H1 (cell line): Measurements from ENCODE around the gene BCAS3. TPM values are rescaled to one million over a fixed set of nuclear protein-coding genes. Genes with fewer than 3 reads are reported as not detected.

Source experiments
- CTCF ChIA-PET: fragments of 300-600 bp; sonication (Branson Sonifier 250); formaldehyde crosslinking; loops from one replicate; lab custom pipeline; 2021; ENCODE audit not compliant: partially characterized antibody; lab: Charles Lee
- POLR2A ChIA-PET: fragments of 300-600 bp; sonication (Branson Sonifier 250); formaldehyde crosslinking; loops from one replicate; lab custom pipeline; 2021; ENCODE audit warnings: inconsistent platforms; ENCODE audit not compliant: partially characterized antibody; lab: Charles Lee
- DNase-seq, 2 experiments: peaks; one replicate each; pipeline versions ENCODE4 v3.0.0 to v3.0.0-alpha.2; 2010 to 2022; ENCODE audit warnings: low spot score in 2 of 2, low read depth in 1 of 2, mixed read lengths in 1 of 2
- FAIRE-seq: peaks from 2 replicates; lab custom pipeline; 2011; peaks lifted over from hg19 to GRCh38; lab: Jason Lieb, UNC
- H2AFZ ChIP-seq: 2 replicates; pipeline ENCODE4 v1.8.1; 2012; ENCODE audit warnings: low read length, inconsistent platforms
- H2AK5ac ChIP-seq: 2 replicates; pipeline ENCODE4 v1.6.1; 2013; ENCODE audit warnings: low read depth, low read length
- H2BK120ac ChIP-seq: replicated peaks from 2 replicates; pipeline ENCODE3; 2013; ENCODE audit warnings: low read depth, low read length, inconsistent platforms
- H2BK12ac ChIP-seq: 2 replicates; pipeline ENCODE4 v1.6.1; 2013; ENCODE audit warnings: low read depth, low read length
- H2BK15ac ChIP-seq: 2 replicates; pipeline ENCODE4 v1.6.1; 2013; ENCODE audit warnings: low read length
- H2BK20ac ChIP-seq: 2 replicates; pipeline ENCODE4 v1.6.1; 2013; ENCODE audit warnings: low read length
- H2BK5ac ChIP-seq: 2 replicates; pipeline ENCODE4 v1.6.1; 2013; ENCODE audit warnings: low read depth, low read length
- H3K14ac ChIP-seq: 2 replicates; pipeline ENCODE4 v1.6.1; 2013; ENCODE audit warnings: inconsistent platforms; ENCODE audit not compliant: insufficient read length
- H3K18ac ChIP-seq: 2 replicates; pipeline ENCODE4 v1.6.1; 2013; ENCODE audit warnings: low read length; ENCODE audit errors: extremely low read depth
- H3K23ac ChIP-seq: 2 replicates; pipeline ENCODE4 v1.6.1; 2013; ENCODE audit warnings: inconsistent platforms; ENCODE audit not compliant: insufficient read length
- H3K23me2 ChIP-seq: 2 replicates; pipeline ENCODE4 v1.6.1; 2013; ENCODE audit warnings: low read depth, low read length
- H3K27ac ChIP-seq: 2 replicates; pipeline ENCODE4 v1.6.1; 2011; ENCODE audit warnings: low read depth, low read length, inconsistent platforms
- H3K27me3 ChIP-seq, 4 experiments: replicated peaks in 1 of 4; 1 replicate in 1 of 4; 2 replicates in 3 of 4; pipeline versions ENCODE4 v1.6.1 to v1.8.1; 2011 to 2013; ENCODE audit warnings: low read length in 3 of 4, mild to moderate bottlenecking in 3 of 4, inconsistent platforms in 2 of 4, mixed read lengths in 2 of 4, moderate library complexity in 1 of 4; ENCODE audit not compliant: control insufficient read depth in 3 of 4, insufficient read depth in 3 of 4; ENCODE audit errors: extremely low read depth in 1 of 4
- H3K36me3 ChIP-seq, 4 experiments: 2 replicates each; pipeline versions ENCODE4 v1.6.1 to v1.8.1; 2011 to 2013; ENCODE audit warnings: mild to moderate bottlenecking in 4 of 4, low read length in 3 of 4, moderate library complexity in 2 of 4, control low read depth in 1 of 4, inconsistent platforms in 1 of 4; ENCODE audit not compliant: insufficient read depth in 4 of 4, control insufficient read depth in 2 of 4
- H3K4ac ChIP-seq: replicated peaks from 2 replicates; pipeline ENCODE3; 2013; ENCODE audit warnings: low read length, low read depth, mixed read lengths, inconsistent platforms; ENCODE audit not compliant: insufficient read length
- H3K4me1 ChIP-seq, 4 experiments: replicated peaks in 1 of 4; 1 replicate in 1 of 4; 2 replicates in 3 of 4; pipeline versions ENCODE4 v1.6.1 to v1.8.1; 2011 to 2013; ENCODE audit warnings: low read length in 3 of 4, inconsistent platforms in 2 of 4, mixed read lengths in 1 of 4; ENCODE audit not compliant: insufficient read depth in 4 of 4, control insufficient read depth in 3 of 4
- H3K4me2 ChIP-seq, 2 experiments: 2 replicates each; pipeline versions ENCODE4 v1.6.1 to v1.8.1; 2011 to 2013; ENCODE audit warnings: low read depth in 2 of 2, low read length in 2 of 2, control low read depth in 1 of 2, inconsistent platforms in 1 of 2, mild to moderate bottlenecking in 1 of 2; ENCODE audit not compliant: insufficient read depth in 1 of 2
- H3K4me3 ChIP-seq, 4 experiments: fragments of 200-600, 300-600 bp in 1 of 4; sonication (generic), shearing (Covaris generic), sonication (Bioruptor Twin) in 1 of 4; 2 replicates each; pipeline versions ENCODE4 v1.5.1 to v1.8.1; 2011 to 2016; ENCODE audit warnings: low read length in 4 of 4, low read depth in 3 of 4, control low read depth in 2 of 4, inconsistent platforms in 2 of 4, mild to moderate bottlenecking in 2 of 4, mixed read lengths in 1 of 4, moderate library complexity in 1 of 4; ENCODE audit not compliant: insufficient read depth in 2 of 4; ENCODE audit errors: extremely low read depth in 1 of 4
- H3K56ac ChIP-seq: replicated peaks from 2 replicates; pipeline ENCODE3; 2013; ENCODE audit warnings: low read depth, mild to moderate bottlenecking, mixed read lengths, low read length, inconsistent platforms; ENCODE audit not compliant: insufficient read length
- H3K79me1 ChIP-seq: 2 replicates; pipeline ENCODE4 v1.6.1; 2013; ENCODE audit warnings: low read depth, low read length, control low read depth
- H3K79me2 ChIP-seq, 2 experiments: 2 replicates each; pipeline versions ENCODE4 v1.6.1 to v1.8.1; 2012 to 2013; ENCODE audit warnings: low read length in 2 of 2, mild to moderate bottlenecking in 2 of 2, inconsistent platforms in 1 of 2; ENCODE audit not compliant: insufficient read depth in 2 of 2, control insufficient read depth in 1 of 2
- H3K9ac ChIP-seq, 4 experiments: replicated peaks in 1 of 4; 1 replicate in 1 of 4; 2 replicates in 3 of 4; pipeline versions ENCODE4 v1.6.1 to v1.8.1; 2011 to 2013; ENCODE audit warnings: low read depth in 3 of 4, low read length in 3 of 4, control low read depth in 2 of 4, mild to moderate bottlenecking in 2 of 4, moderate library complexity in 2 of 4, inconsistent platforms in 1 of 4; ENCODE audit errors: extremely low read depth in 1 of 4
- H3K9me3 ChIP-seq, 2 experiments: 2 replicates each; pipeline versions ENCODE4 v1.6.1 to v1.8.1; 2012 to 2013; ENCODE audit warnings: mild to moderate bottlenecking in 2 of 2, moderate library complexity in 2 of 2, control low read depth in 1 of 2, inconsistent platforms in 1 of 2, low read depth in 1 of 2, low read length in 1 of 2, mixed read lengths in 1 of 2; ENCODE audit not compliant: insufficient read depth in 2 of 2
- H4K20me1 ChIP-seq, 2 experiments: replicated peaks in 1 of 2; 2 replicates each; pipeline versions ENCODE3 to v1.8.1; 2011 to 2013; ENCODE audit warnings: inconsistent platforms in 2 of 2, low read length in 2 of 2, mild to moderate bottlenecking in 1 of 2; ENCODE audit not compliant: insufficient read depth in 2 of 2, control insufficient read depth in 1 of 2
- H4K5ac ChIP-seq: 2 replicates; pipeline ENCODE4 v1.6.1; 2013; ENCODE audit warnings: low read length, low read depth, mixed read lengths, inconsistent platforms; ENCODE audit not compliant: insufficient read length
- H4K8ac ChIP-seq: 2 replicates; pipeline ENCODE4 v1.8.0; 2013; ENCODE audit warnings: mild to moderate bottlenecking, moderate library complexity, low read length, inconsistent platforms; ENCODE audit not compliant: insufficient read depth; ENCODE audit errors: extremely low read depth
- H4K91ac ChIP-seq: replicated peaks from 2 replicates; pipeline ENCODE3; 2013; ENCODE audit warnings: low read length, mixed read lengths, inconsistent platforms; ENCODE audit not compliant: insufficient read length
- BCL11A ChIP-seq, 2 experiments: IDR thresholded peaks; one replicate each; pipeline ENCODE4 v1.6.1; 2011; ENCODE audit warnings: low read depth in 2 of 2, low read length in 2 of 2, mild to moderate bottlenecking in 2 of 2
- CBX8 ChIP-seq: fragments of 300-800, 300-1000 bp; sonication (generic); IDR thresholded peaks from 2 replicates; pipeline ENCODE4 v1.7.1; 2016; ENCODE audit warnings: low read depth, low read length, borderline replicate concordance
- CTCF ChIP-seq, 3 experiments: IDR thresholded peaks; 1 replicate in 2 of 3; 2 replicates in 1 of 3; pipeline versions ENCODE4 v1.5.1 to v1.6.1; 2011; ENCODE audit warnings: low read length in 3 of 3, mild to moderate bottlenecking in 3 of 3, inconsistent platforms in 2 of 3, low read depth in 1 of 3, moderate library complexity in 1 of 3; ENCODE audit not compliant: insufficient read depth in 1 of 3; ENCODE audit errors: control extremely low read depth in 1 of 3
- MAFK ChIP-seq: IDR thresholded peaks from 2 replicates; pipeline ENCODE4 v1.6.1; 2012; ENCODE audit warnings: low read depth, mild to moderate bottlenecking, improper control_type of control experiment, low read length
- SIRT6 ChIP-seq: IDR thresholded peaks from one replicate; pipeline ENCODE4 v1.7.1; 2012; ENCODE audit warnings: low read length, inconsistent platforms
- SIX5 ChIP-seq: IDR thresholded peaks from 2 replicates; pipeline ENCODE4 v1.6.1; 2011; ENCODE audit warnings: mild to moderate bottlenecking, low read depth, low read length
- SP4 ChIP-seq: IDR thresholded peaks from 2 replicates; pipeline ENCODE4 v1.6.1; 2012; ENCODE audit warnings: low read length, inconsistent platforms
- USF2 ChIP-seq: IDR thresholded peaks from 2 replicates; pipeline ENCODE4 v1.6.1; 2011; ENCODE audit warnings: low read length, improper control_type of control experiment
- WGBS, 2 experiments: shearing (Covaris generic) in 1 of 2; methylation state at CpG; one replicate each; pipeline versions ENCODE4 v1.1.6 to v1.1.7; 2013 to 2015; ENCODE audit warnings: low lambda C conversion rate in 2 of 2, mixed read lengths in 2 of 2, inconsistent platforms in 1 of 2, low coverage in 1 of 2, missing lambda C conversion rate in 1 of 2; ENCODE audit not compliant: insufficient replicate concordance in 2 of 2, insufficient coverage in 1 of 2, insufficient read length in 1 of 2; ENCODE audit errors: extremely low coverage in 1 of 2, missing lambda C conversion rate in 1 of 2; 5-methylcytosine and 5-hydroxymethylcytosine counted together
- polyA plus RNA-seq, 7 experiments: library from polyadenylated mRNA; depleted of rRNA in 3 of 7; stranded (reverse) in 5 of 7; unstranded in 2 of 7; fragments of >200 nt in 5 of 7; fragments of 200-250 nt in 2 of 7; gene quantifications; 1 replicate in 5 of 7; 2 replicates in 1 of 7; 4 replicates in 1 of 7; pipeline versions ENCODE4 v1.2.1 to v1.2.3, GENCODE V29; 2011 to 2013; ENCODE audit warnings: missing spikeins in 2 of 7, mixed read lengths in 2 of 7
- total RNA-seq: library from RNA; stranded (reverse); fragmentation: NEBNext Ultra II Directional; extraction: Animal tissue kit (Norgen Biotek cat#: 25700); gene quantifications from 2 replicates; pipeline ENCODE4 v1.2.1, GENCODE V29; 2021

BCAS3 gene
- total and polyA plus RNA-seq, 2 of the 8 experiments (the other 6 are each of a cell fraction or from before 2014, with no cell fraction given) = 9.9 to 13.3 TPM

GRCh38 chr17:61136296-61136695 is 458.6 kb downstream of the BCAS3 start:
- DNase-seq = no peak
- Histone ChIP-seq H2BK5ac (no peak overlapping the region), H3K4me2 (no peak overlapping the region), H4K91ac (no peak overlapping the region), H3K27me3 (no peaks in the 10 kb centered on the region), H3K4me1 (no peaks in the 10 kb centered on the region), H3K36me3 (no peaks in the 10 kb centered on the region), H3K27ac (no peak overlapping the region), H3K23me2 (no peaks in the 10 kb centered on the region), H2AFZ (no peak overlapping the region), H3K4ac (no peak overlapping the region), H3K18ac (no peak overlapping the region), H3K14ac (no peak overlapping the region), H3K79me2 (no peaks in the 10 kb centered on the region), H3K79me1 (no peaks in the 10 kb centered on the region), H2AK5ac (no peak overlapping the region), H3K9me3 (no peaks in the 10 kb centered on the region), H2BK120ac (no peak overlapping the region), H2BK15ac (no peak overlapping the region), H2BK12ac (no peak overlapping the region), H4K5ac (no peak overlapping the region), H3K23ac (no peak overlapping the region), H4K20me1 (no peaks in the 10 kb centered on the region), H3K4me3 (no peak overlapping the region), H2BK20ac (no peak overlapping the region), H3K56ac (no peak overlapping the region), H4K8ac (no peak overlapping the region), H3K9ac (no peak overlapping the region)
- ChIA-PET CTCF (interaction anchor here (0.9 to 1.7 kb wide), 4 partner anchors 11 to 223 kb away, joined by 3 to 5 read pairs (median 3); no protein-coding TSS in a partner anchor), POLR2A (no interaction called here)
- WGBS, 2 experiments = 92% methylated on average over 7 of the region's 7 CpGs; no CpG with 5 or more reads in 1 of the 2 experiments
- FAIRE-seq = no peak
- TF ChIP-seq CBX8 (no peak), CTCF (IDR thresholded peaks at IDR 0.05; ENCODE audit: control extremely low read depth in 1 of 3, insufficient read depth in 1 of 3, low read depth in 1 of 3, low read length in 3 of 3) (no peak), SIX5 (no peak), SIRT6 (no peak), USF2 (no peak), BCL11A (IDR thresholded peaks at IDR 0.05; ENCODE audit: low read depth in 2 of 2, low read length in 2 of 2) (no peak), MAFK (no peak), SP4 (no peak)
